ENCODE measurements around the gene LBP.

GRCh38 chr20:38320221-38320620 is 26.1 kb upstream of the LBP start:
- TF ChIP-seq CTCF (IDR thresholded peaks at IDR 0.05 in 4 of 5, conservative IDR thresholded peaks at IDR 0.05 in 1 of 5) (no peak), POLR2A (IDR thresholded peaks at IDR 0.05) (no peak)

All from gastrocnemius medialis (tissue), 4 donors.